Stimulated activated CD4-positive, alpha-beta T cell treated with anti-CD3 and anti-CD28 coated beads, Interleukin-12 subunit alpha, Interleukin-12 subunit beta, amount 100 ng/mL, for 24 hours (primary cell): Measurements from ENCODE around the gene DNAJC18.
A peak's percentile ranks its signal among the peaks of the same experiment; 100 is the strongest.
"Not testable (repeated sequence)": the region's sequence is repeated elsewhere in the genome, so short reads cannot be mapped to it uniquely, and the experiment has no call there.

ENCODE experiments used
- DNase-seq, 2 experiments: peaks; one replicate each; pipeline ENCODE4 v3.0.0-alpha.2; 2020; ENCODE audit warnings: low read depth in 2 of 2

The DNAJC18 gene

GRCh38 chr5:139461176-139461575 lies 21.9 kb upstream of the DNAJC18 start:
- DNase-seq = no peak

DNA sequence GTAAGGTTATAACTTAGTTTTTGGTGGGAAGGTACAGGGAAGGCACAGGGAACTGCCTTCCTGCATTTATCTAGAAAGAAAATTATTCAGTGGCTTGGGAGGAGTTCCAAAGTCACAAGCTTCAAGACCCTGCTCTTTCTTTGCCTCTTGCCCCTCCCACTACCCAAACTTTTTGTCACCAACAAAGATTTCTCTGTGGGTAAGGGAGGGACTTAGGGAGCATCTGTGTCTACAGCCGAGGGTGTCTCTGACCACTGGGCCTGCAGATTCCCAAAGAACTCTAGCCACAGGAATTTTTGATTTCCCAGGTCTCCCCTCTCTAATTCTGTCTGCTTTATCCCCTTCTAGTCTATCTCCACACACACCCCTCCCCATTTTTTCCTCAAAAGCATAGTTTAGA lies 21.1 kb upstream of the DNAJC18 start:
- DNase-seq = no peak

DNA sequence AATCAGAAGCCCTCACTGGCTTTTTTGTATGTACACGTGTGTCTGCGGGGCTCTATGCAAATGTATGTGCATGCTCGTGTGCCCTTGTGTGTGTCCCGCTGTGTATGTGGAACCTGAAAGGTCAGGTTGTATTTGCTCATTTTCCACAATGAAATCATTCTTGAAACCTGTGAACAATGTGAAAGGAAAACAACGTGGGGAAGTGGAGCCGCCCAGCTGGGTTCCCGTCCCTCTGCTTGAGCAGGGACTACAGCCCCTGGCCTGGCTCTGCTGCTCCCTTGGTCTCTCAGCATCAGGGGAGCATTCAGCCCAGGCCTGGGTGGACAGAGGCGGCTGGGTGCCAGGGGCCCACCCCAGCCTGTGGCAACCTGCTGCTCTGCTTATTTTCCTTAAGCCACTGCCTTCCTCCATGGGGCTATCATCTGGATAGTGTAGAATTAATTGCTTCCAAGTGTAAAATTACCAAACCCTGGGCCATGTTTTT lies 20.2 kb upstream of the DNAJC18 start:
- DNase-seq = no peak

DNA sequence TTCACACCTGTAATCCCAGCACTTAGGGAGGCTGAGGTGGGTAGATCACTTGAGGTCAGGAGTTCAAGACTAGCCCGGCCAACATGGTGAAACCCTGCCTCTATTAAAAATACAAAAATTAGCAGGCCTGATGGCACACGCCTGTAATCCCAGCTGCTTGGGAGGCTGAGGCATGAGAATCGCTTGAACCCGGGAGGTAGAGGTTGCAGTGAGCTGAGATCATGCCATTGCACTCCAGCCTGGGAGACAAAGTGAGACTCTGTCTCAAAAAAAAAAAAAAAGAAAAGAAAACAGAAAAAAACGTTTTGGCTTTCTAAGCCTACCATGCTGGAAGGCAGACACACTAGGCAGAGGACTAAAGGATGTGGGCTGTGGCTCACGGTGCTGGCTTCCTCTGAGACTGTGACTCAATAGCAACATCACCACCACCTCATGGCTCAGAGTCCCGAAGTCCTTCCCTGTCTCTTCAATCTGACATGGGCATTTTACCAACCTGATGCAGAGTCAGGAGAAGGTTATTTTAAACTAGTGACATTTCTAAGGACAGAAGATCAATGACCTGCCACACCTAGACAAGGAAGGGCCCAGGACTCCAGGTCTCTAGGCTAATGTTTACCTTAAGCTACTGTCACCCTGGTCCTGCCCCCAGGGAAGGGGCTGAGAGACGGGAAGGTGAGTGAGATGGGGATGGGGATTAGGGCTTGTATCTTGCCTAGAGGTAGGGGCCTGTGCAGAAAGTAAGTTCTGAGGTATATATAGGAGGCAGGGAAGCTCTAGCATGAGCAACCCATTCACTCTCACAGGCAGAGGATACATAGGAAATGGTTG lies 19.5 kb upstream of the DNAJC18 start:
- peak; percentile 56 to 72 for DNase-seq

GRCh38 chr5:139457653-139458306 lies 18.5 kb upstream of the DNAJC18 start:
- no peak for DNase-seq

- no peak for DNase-seq
These were observed 17.9 kb upstream of the DNAJC18 start for GRCh38 chr5:139457241-139457640.

GRCh38 chr5:139456776-139457175 lies 17.5 kb upstream of the DNAJC18 start:
- no peak for DNase-seq

DNA sequence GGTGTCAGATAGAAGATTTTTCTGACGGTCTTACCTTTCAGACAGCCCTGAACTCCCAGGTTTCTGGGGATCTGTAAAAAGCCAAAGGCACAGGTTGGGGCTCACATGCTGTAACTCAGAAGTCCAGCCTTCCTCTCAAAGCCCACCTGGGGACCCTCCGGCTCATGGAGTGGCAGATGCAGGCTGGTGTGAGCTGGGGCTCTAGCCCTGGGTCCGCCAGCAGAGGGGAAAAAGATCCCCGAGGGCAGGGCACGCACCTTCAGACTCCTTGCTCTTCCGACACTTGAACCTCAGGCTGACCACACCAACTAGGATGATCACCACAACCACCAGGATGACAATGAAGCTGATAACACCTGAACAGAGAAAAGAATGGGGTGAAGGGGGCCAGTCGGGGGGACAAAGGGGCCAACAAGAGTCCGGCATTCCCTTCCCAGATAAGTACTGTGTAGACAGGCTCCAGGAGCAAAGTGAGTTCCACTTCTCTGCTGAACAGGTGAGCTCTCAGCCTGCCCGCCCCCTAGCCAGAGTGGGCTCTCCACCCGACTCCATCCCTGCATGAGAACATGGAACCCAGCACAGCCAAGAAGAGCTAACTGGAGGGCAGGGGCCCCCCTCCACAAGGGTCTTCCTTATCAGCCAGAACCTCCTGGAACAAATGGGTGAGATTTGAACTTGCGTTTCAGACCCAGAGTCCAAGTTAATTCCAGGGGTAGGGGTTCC lies 15.4 kb upstream of the DNAJC18 start:
- DNase-seq = no peak

DNA sequence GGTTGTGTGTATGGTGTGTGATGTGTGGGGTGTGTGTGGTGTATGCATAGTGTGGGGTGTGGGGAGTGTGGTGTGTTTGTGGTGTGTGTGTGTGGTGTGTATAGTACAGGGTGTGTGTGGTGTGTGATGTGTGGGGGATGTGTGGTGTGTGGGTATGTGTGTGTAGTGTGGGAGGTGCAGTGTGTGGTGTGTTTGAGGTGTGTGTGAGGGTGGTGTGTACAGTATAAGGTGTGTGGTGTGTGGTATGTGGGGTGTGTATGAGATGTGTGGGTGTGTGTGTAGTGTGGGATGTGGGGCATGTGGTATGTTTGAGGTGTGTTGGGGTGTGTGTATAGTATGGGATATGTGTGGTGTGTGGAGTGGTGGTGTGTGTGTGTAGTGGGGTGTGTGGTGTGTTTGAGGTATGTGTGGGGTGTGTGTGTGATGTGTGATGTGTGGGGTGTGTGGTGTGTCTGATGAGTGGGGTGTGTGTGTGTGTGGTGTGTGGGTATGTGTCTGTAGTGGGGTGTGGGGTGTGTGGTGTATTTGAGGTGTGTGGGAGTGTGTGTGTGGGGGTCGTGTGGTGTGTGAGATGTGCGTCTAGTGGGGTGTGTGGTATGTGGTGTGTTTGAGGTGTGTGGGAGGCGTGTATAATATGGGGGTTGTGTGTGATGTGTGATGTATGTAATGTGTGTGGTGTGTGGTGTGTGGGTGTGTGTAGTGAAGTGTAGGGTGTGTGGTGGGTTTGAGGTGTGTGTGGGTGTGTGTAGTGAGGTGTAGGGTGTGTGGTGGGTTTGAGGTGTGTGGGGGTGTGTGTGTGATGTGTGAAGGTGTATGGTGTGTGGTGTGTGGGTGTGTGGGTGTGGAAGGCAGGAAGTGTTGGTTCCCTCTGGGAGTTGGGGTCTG lies 14.6 kb upstream of the DNAJC18 start:
- DNase-seq = no peak

DNA sequence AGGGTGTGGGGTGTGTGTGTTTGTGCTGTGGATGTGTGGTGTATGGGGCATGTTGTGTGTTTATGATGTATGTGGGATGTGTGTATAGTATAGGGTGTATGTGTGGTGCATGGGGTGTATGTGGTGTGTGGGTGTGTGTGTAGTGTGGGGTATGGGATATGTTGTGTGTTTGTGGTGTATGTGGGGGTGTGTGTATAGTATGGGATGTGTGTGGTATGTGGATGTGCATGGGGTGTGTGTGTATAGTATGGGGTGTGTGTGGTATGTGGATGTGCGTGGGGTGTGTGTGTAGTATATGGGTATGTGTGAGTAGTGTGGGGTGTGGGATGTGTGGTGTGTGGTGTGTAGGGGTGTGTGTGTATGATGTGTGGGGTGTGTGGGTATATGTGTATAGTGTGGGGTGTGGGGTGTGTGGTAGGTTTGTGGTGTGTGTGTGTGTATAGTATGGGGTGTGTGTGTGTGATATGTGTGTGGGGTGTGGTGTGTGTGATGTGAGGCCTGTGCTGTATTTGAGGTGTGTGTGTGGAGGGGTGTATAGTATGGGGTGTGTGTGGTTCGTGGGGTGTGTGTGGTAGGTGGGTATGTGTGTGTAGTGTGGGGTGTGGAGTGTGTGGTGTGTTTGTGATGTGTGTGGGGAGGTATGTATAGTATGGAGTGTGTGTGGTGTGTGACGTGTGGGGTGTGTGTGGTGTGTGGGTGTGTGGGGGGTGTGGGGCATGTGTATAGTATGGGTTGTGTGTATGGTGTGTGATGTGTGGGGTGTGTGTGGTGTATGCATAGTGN lies 12.7 kb upstream of the DNAJC18 start:
- DNase-seq = no peak

GRCh38 chr5:139451176-139451575 lies 11.9 kb upstream of the DNAJC18 start:
- no peak for DNase-seq

DNA sequence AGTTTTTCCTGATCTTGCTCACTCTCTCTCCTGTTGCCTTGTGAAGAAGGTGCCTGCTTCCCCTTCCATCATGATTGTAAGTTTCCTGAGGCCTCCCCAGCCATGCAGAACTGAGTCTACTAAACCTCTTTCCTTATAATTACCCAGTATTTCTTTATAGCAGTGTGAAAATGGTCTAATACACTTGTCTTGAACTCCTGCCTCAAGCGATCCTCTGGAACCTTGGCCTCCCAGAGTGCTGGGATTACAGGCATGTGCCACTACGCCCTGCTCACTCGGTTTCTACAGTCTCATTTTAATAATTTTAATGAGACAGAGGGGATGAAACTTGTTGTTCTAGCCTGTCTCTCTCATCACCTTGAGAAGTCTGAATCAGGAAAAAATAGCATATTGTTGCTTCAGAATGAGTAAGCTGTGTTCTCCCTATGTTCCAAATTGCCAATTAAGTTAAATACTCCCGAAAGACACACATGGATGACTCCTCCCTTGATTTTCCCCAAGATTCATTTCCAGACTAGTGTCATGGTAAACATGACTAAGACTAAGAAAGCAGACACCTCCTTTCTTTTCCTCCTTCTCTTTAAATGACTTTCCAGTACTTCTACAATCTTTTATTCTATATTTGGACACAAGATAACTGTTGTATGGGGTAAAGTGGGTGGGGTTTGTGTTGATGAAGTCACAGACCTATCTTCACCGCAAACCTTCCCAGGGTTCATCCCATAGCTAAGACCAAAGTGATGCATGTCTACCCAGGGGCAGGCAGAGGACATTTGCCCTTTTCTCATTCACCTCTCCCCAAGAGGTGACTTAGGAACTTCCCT lies 7.8 kb upstream of the DNAJC18 start:
- DNase-seq = no peak

- DNase-seq = no peak
These were observed 6.2 kb upstream of the DNAJC18 start for GRCh38 chr5:139445325-139446170.

GRCh38 chr5:139443831-139444453 lies 4.6 kb upstream of the DNAJC18 start:
- no peak for DNase-seq

DNA sequence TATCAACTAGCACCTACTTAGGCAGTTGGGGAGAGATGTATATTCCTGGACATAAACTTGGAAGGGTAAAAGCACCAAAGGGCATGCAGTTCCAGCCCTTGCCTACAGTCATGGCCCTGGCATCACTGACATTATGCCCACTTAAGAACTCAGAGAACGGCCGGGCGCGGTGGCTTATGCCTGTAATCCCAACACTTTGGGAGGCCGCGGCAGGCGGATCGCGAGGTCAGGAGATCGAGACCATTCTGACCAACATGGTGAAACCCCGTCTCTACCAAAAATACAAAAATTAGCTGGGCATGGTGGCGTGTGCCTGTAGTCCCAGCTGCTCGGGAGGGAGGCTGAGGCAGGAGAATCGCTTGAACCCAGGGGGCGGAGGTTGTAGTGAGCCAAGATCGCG lies 1.1 kb upstream of the DNAJC18 start:
- not testable (repeated sequence) for DNase-seq

DNA sequence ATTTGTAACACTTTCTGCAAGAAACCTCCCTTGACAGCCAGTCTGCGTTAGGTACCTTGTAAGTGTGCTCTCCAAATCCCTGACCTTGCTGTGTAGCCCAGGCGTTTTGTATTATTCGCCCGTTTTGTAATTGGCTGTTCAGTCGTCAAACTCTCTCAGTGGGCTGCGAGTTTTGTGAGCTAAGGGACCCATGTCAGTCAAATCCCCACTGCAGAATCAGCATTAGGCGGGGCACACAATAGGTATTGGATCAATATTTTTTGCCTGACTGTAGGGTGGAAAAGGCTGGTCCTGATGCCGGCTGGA lies 665 bp downstream of the DNAJC18 start:
- DNase-seq = no peak

GRCh38 chr5:139435676-139436075 lies 3.6 kb downstream of the DNAJC18 start:
- no peak for DNase-seq

DNA sequence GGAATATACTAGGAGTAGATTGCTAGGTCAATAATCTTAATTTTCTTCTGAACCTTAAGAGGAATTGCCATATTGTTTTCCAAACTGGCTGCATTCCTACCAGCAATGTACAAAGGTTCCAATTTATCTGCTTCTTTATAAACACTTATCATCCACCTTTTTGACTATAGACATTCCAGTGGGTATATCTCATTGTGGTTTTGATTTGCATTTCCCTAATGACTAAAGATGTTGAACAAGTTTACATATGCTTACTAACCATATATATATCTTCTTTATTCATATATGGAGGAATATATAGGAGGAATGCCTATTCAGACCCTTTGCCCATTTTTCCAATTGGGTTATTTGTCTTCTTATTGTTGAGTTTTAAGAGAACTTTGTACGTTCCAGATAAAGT lies 7.6 kb downstream of the DNAJC18 start:
- DNase-seq = no peak

GRCh38 chr5:139430015-139430414 lies 9.3 kb downstream of the DNAJC18 start:
- DNase-seq = no peak
